Measurements from ENCODE around the gene WNK3. TPM values are rescaled to one million over a fixed set of nuclear protein-coding genes. Genes with fewer than 3 reads are reported as not detected.

Gene WNK3
- total and polyA plus RNA-seq, 2 experiments from 2014 or later, result 0.39 to 0.43 TPM

GRCh38 chrX:54178100-54178940 is 179.5 kb downstream of the WNK3 start:
- peaks cover 86% of the 10 kb centered on the region for H3K79me2 ChIP-seq (ENCODE audit: insufficient read depth)
- H3K9me3 ChIP-seq (ENCODE audit: low read depth), result no peaks in the 10 kb centered on the region
- no peaks in the 10 kb centered on the region for H4K20me1 ChIP-seq (ENCODE audit: insufficient read depth)
- no peaks in the 10 kb centered on the region for H3K36me3 ChIP-seq (ENCODE audit: low read depth)
- WGBS, 2 experiments (ENCODE audit: low coverage in 1 of 2, low lambda C conversion rate in 2 of 2, missing lambda C conversion rate in 2 of 2), result 31 to 45% methylated on average over 4 to 5 of the region's 5 CpGs
- H3K4me2 ChIP-seq (ENCODE audit: unreplicated experiment), result peak overlapping the region; percentile 90
- in situ Hi-C loops (cut with MboI), result no loop called here
- H3K27ac ChIP-seq, result peak overlapping the region; percentile 74
- H3F3A ChIP-seq (ENCODE audit: insufficient read depth), result peaks cover 37% of the 10 kb centered on the region
- peak overlapping the region; percentile 52 for H3K9ac ChIP-seq
- peaks cover 37% of the 10 kb centered on the region for H3K4me1 ChIP-seq (ENCODE audit: insufficient read depth)
- H2AFZ ChIP-seq, result no peak overlapping the region
- DNase-seq, result peak; percentile 80
- H3K9me2 ChIP-seq (ENCODE audit: insufficient read depth), result no peaks in the 10 kb centered on the region
- peak overlapping the region; percentile 71 for H3K4me3 ChIP-seq
- TF ChIP-seq EZH2 (IDR thresholded peaks at IDR 0.05; ENCODE audit: insufficient read depth, poor library complexity, severe bottlenecking) (no peak), EZH2phosphoT487 (IDR thresholded peaks at IDR 0.05; ENCODE audit: insufficient read depth, low read depth) (no peak)
- no peaks in the 10 kb centered on the region for H3K27me3 ChIP-seq (replicated peaks; ENCODE audit: insufficient read depth)

- in situ Hi-C loops (cut with MboI), result no loop called here
- H3K9me3 ChIP-seq (ENCODE audit: low read depth), result no peaks in the 10 kb centered on the region
- peak overlapping the region; percentile 90 for H3K4me2 ChIP-seq (ENCODE audit: unreplicated experiment)
- TF ChIP-seq EZH2 (IDR thresholded peaks at IDR 0.05; ENCODE audit: insufficient read depth, poor library complexity, severe bottlenecking) (no peak), EZH2phosphoT487 (IDR thresholded peaks at IDR 0.05; ENCODE audit: insufficient read depth, low read depth) (no peak)
- peak overlapping the region; percentile 52; the same call in 1 of the 2 replicates for H3K9ac ChIP-seq
- H3K27me3 ChIP-seq (replicated peaks; ENCODE audit: insufficient read depth), result no peaks in the 10 kb centered on the region
- peaks cover 37% of the 10 kb centered on the region for H3F3A ChIP-seq (ENCODE audit: insufficient read depth)
- peaks cover 38% of the 10 kb centered on the region for H3K4me1 ChIP-seq (ENCODE audit: insufficient read depth)
- DNase-seq, result no peak
- 97 to 100% methylated on average over 3 of the region's 3 CpGs for WGBS, 2 experiments (ENCODE audit: low coverage in 1 of 2, low lambda C conversion rate in 2 of 2, missing lambda C conversion rate in 2 of 2)
- H2AFZ ChIP-seq, result no peak overlapping the region
- H4K20me1 ChIP-seq (ENCODE audit: insufficient read depth), result no peaks in the 10 kb centered on the region
- peaks cover 94% of the 10 kb centered on the region for H3K79me2 ChIP-seq (ENCODE audit: insufficient read depth)
- no peaks in the 10 kb centered on the region for H3K9me2 ChIP-seq (ENCODE audit: insufficient read depth)
- H3K27ac ChIP-seq, result peak overlapping the region; percentile 74
- H3K4me3 ChIP-seq, result peak overlapping the region; percentile 71
- no peaks in the 10 kb centered on the region for H3K36me3 ChIP-seq (ENCODE audit: low read depth)
Measured at GRCh38 chrX:54177306-54177705, 180.5 kb downstream of the WNK3 start.

GRCh38 chrX:54173791-54174190 is 184.1 kb downstream of the WNK3 start:
- Histone ChIP-seq H3K4me2 (ENCODE audit: unreplicated experiment) (no peak overlapping the region), H4K20me1 (ENCODE audit: insufficient read depth) (no peaks in the 10 kb centered on the region), H3K9ac (no peak overlapping the region), H3K9me2 (ENCODE audit: insufficient read depth) (no peaks in the 10 kb centered on the region), H3K27ac (no peak overlapping the region), H3K36me3 (ENCODE audit: low read depth) (no peaks in the 10 kb centered on the region), H3K4me3 (no peak overlapping the region), H3K9me3 (ENCODE audit: low read depth) (no peaks in the 10 kb centered on the region), H3K27me3 (replicated peaks; ENCODE audit: insufficient read depth) (no peaks in the 10 kb centered on the region), H3K4me1 (ENCODE audit: insufficient read depth) (peaks cover 24% of the 10 kb centered on the region), H2AFZ (no peak overlapping the region), H3F3A (ENCODE audit: insufficient read depth) (peaks cover 29% of the 10 kb centered on the region), H3K79me2 (ENCODE audit: insufficient read depth) (peaks cover 63% of the 10 kb centered on the region)
- in situ Hi-C loops (cut with MboI), result no loop called here
- DNase-seq, result no peak
- TF ChIP-seq EZH2 (IDR thresholded peaks at IDR 0.05; ENCODE audit: insufficient read depth, poor library complexity, severe bottlenecking) (no peak), EZH2phosphoT487 (IDR thresholded peaks at IDR 0.05; ENCODE audit: insufficient read depth, low read depth) (no peak)
- WGBS, 2 experiments (ENCODE audit: low coverage in 1 of 2, low lambda C conversion rate in 2 of 2, missing lambda C conversion rate in 2 of 2), result 96 to 100% methylated on average over 3 of the region's 3 CpGs

- TF ChIP-seq EZH2phosphoT487 (IDR thresholded peaks at IDR 0.05; ENCODE audit: insufficient read depth, low read depth), result no peak
- TF ChIP-seq EZH2 (IDR thresholded peaks at IDR 0.05; ENCODE audit: insufficient read depth, poor library complexity, severe bottlenecking), result no peak
- Histone ChIP-seq H3K4me1 (ENCODE audit: insufficient read depth) (peaks cover 16% of the 10 kb centered on the region), H3K27me3 (replicated peaks; ENCODE audit: insufficient read depth) (no peaks in the 10 kb centered on the region), H3K9me2 (ENCODE audit: insufficient read depth) (no peaks in the 10 kb centered on the region), H3K36me3 (ENCODE audit: low read depth) (no peaks in the 10 kb centered on the region), H4K20me1 (ENCODE audit: insufficient read depth) (no peaks in the 10 kb centered on the region), H3F3A (ENCODE audit: insufficient read depth) (peaks cover 16% of the 10 kb centered on the region), H2AFZ (no peak overlapping the region), H3K4me3 (no peak overlapping the region), H3K27ac (no peak overlapping the region), H3K9ac (no peak overlapping the region), H3K4me2 (ENCODE audit: unreplicated experiment) (no peak overlapping the region), H3K79me2 (ENCODE audit: insufficient read depth) (peaks cover 56% of the 10 kb centered on the region), H3K9me3 (ENCODE audit: low read depth) (no peaks in the 10 kb centered on the region)
- DNase-seq, result no peak
- in situ Hi-C loops (cut with MboI), result no loop called here
- 95 to 97% methylated on average over 3 of the region's 3 CpGs for WGBS, 2 experiments (ENCODE audit: low coverage in 1 of 2, low lambda C conversion rate in 2 of 2, missing lambda C conversion rate in 2 of 2)
Measured at GRCh38 chrX:54172455-54172854, 185.4 kb downstream of the WNK3 start.
